HCT116 (cell line): ENCODE measurements around the gene FHOD1. TPM values are rescaled to one million over a fixed set of nuclear protein-coding genes. Genes with fewer than 3 reads are reported as not detected.

Experiments used
- ATAC-seq: fragments of 200-7000 bp; cut with Tn5 transposase; 2 replicates; pipeline ENCODE4 v1.9.1; 2020; ENCODE audit warnings: mild to moderate bottlenecking, moderate library complexity
- BruUV-seq: library from RNA; stranded (reverse); fragments of 400-500 nt; replicated peaks from 2 replicates; lab custom pipeline; 2021; lab: Mats Ljungman, UMichigan
- CTCF ChIA-PET: fragments of 300-600 bp; sonication (Branson Sonifier 250); formaldehyde crosslinking; loops from one replicate; lab custom pipeline; 2021; ENCODE audit warnings: antibody characterized with exemption; lab: Charles Lee
- POLR2A ChIA-PET: fragments of 300-600, 350-600 bp; sonication (Branson Sonifier 250); formaldehyde crosslinking; loops from one replicate; lab custom pipeline; 2021; ENCODE audit warnings: antibody characterized with exemption; lab: Charles Lee
- RAD21 ChIA-PET, 2 experiments: fragments of 300-600 bp; sonication (Branson Sonifier 250); formaldehyde crosslinking; loops; one replicate each; lab custom pipeline; 2023; ENCODE audit warnings: low total read pairs in 2 of 2; ENCODE audit not compliant: uncharacterized antibody in 2 of 2, unreplicated experiment in 2 of 2, low non-redundant PET in 1 of 2; lab: Charles Lee
- DNase-seq: peaks from one replicate; pipeline ENCODE4 v3.0.0-alpha.2; 2010; ENCODE audit warnings: low read depth, low spot score
- H2AFZ ChIP-seq: fragments of 200-600 bp; shearing (Covaris generic), sonication (generic); 2 replicates; pipeline ENCODE4 v1.6.1; 2017; ENCODE audit warnings: low read depth, mixed run types, mixed read lengths, antibody characterized with exemption, low read length; ENCODE audit not compliant: poor library complexity, severe bottlenecking
- H3K27ac ChIP-seq: 2 replicates; pipeline ENCODE4 v1.5.1; 2012; ENCODE audit warnings: low read depth, low read length
- H3K27me3 ChIP-seq: fragments of 200-600 bp; sonication (generic); 2 replicates; pipeline ENCODE4 v1.6.1; 2016; ENCODE audit warnings: mixed run types, low read length, mixed read lengths; ENCODE audit not compliant: insufficient read depth
- H3K36me3 ChIP-seq, 2 experiments: fragments of 200-500 bp in 1 of 2; fragments of 200-600 bp in 1 of 2; sonication (Bioruptor generic) in 1 of 2; sonication (generic) in 1 of 2; 2 replicates each; pipeline versions ENCODE4 v1.5.1 to v1.6.1; 2014 to 2016; ENCODE audit warnings: low read length in 2 of 2, inconsistent platforms in 1 of 2, mixed read lengths in 1 of 2, mixed run types in 1 of 2; ENCODE audit not compliant: insufficient read depth in 2 of 2, control insufficient read depth in 1 of 2
- H3K4me1 ChIP-seq, 2 experiments: fragments of 200-600 bp in 1 of 2; sonication (generic) in 1 of 2; 2 replicates each; pipeline versions ENCODE4 v1.5.1 to v1.6.1; 2012 to 2017; ENCODE audit warnings: low read length in 2 of 2, inconsistent platforms in 1 of 2, mild to moderate bottlenecking in 1 of 2, mixed read lengths in 1 of 2, mixed run types in 1 of 2, moderate library complexity in 1 of 2; ENCODE audit not compliant: insufficient read depth in 2 of 2, control insufficient read depth in 1 of 2
- H3K4me2 ChIP-seq: fragments of 200-600 bp; sonication (generic); 2 replicates; pipeline ENCODE4 v1.6.1; 2017; ENCODE audit warnings: mixed run types, low read length, mixed read lengths
- H3K4me3 ChIP-seq, 2 experiments: fragments of 200-600 bp in 1 of 2; sonication (generic) in 1 of 2; replicated peaks in 1 of 2; 2 replicates each; pipeline ENCODE4 v1.5.1; 2011 to 2016; ENCODE audit warnings: low read length in 2 of 2, control low read depth in 1 of 2, low read depth in 1 of 2, mild to moderate bottlenecking in 1 of 2, mixed read lengths in 1 of 2, mixed run types in 1 of 2
- H3K79me2 ChIP-seq: fragments of 200-600 bp; sonication (generic); 2 replicates; pipeline ENCODE4 v1.6.1; 2017; ENCODE audit warnings: mild to moderate bottlenecking, mixed run types, low read length, moderate library complexity, mixed read lengths; ENCODE audit not compliant: insufficient read depth
- H3K9ac ChIP-seq: fragments of 200-600 bp; sonication (generic); 2 replicates; pipeline ENCODE4 v1.6.1; 2016; ENCODE audit warnings: low read length, mixed read lengths
- H3K9me2 ChIP-seq: fragments of 200-600 bp; sonication (generic), shearing (Covaris generic); 2 replicates; pipeline ENCODE4 v1.6.1; 2017; ENCODE audit warnings: mixed run types, mild to moderate bottlenecking, moderate library complexity; ENCODE audit not compliant: insufficient read depth
- H3K9me3 ChIP-seq, 2 experiments: fragments of 200-500 bp in 1 of 2; fragments of 200-600 bp in 1 of 2; sonication (Bioruptor generic) in 1 of 2; sonication (generic) in 1 of 2; 2 replicates each; pipeline ENCODE4 v1.6.1; 2014 to 2017; ENCODE audit warnings: low read length in 2 of 2, mixed read lengths in 2 of 2, inconsistent platforms in 1 of 2, low read depth in 1 of 2, mild to moderate bottlenecking in 1 of 2, mixed run types in 1 of 2, moderate library complexity in 1 of 2; ENCODE audit not compliant: control insufficient read depth in 1 of 2, insufficient read depth in 1 of 2
- H4K20me1 ChIP-seq: fragments of 200-600 bp; sonication (generic), shearing (Covaris generic); 2 replicates; pipeline ENCODE4 v1.6.1; 2017; ENCODE audit warnings: mixed run types, mild to moderate bottlenecking, moderate library complexity; ENCODE audit not compliant: insufficient read depth
- ELF1 ChIP-seq: IDR thresholded peaks from 2 replicates; pipeline ENCODE4 v1.6.1; 2012; ENCODE audit warnings: low read depth, borderline replicate concordance
- EZH2 ChIP-seq: fragments of 200-600 bp; sonication (generic); IDR thresholded peaks from 2 replicates; pipeline ENCODE4 v1.6.1; 2017; ENCODE audit warnings: antibody characterized with exemption, mixed run types
- EZH2phosphoT487 ChIP-seq: fragments of 200-600 bp; IDR thresholded peaks from 2 replicates; pipeline ENCODE4 v1.6.1; 2018; ENCODE audit warnings: antibody characterized with exemption, borderline replicate concordance
- POLR2A ChIP-seq: IDR thresholded peaks from 2 replicates; pipeline ENCODE4 v1.7.0; 2011; ENCODE audit warnings: borderline replicate concordance; ENCODE audit not compliant: insufficient read depth, insufficient read length; ENCODE audit errors: extremely low read depth
- SP1 ChIP-seq: IDR thresholded peaks from 2 replicates; pipeline ENCODE4 v1.6.1; 2012; ENCODE audit warnings: low read depth
- intact Hi-C: fragments of 100-400 bp; cut with micrococcal nuclease; formaldehyde crosslinking; loops from 2 replicates; pipeline ENCODE4 v1.10.0; 2022
- total RNA-seq: library from RNA; stranded (reverse); gene quantifications from one replicate; pipeline ENCODE4 v1.2.1, GENCODE V29; 2021; ENCODE audit not compliant: unreplicated experiment
- TF ChIP-seq, protein P1 (sequence below), 3 experiments: fragments of 200-600 bp in 1 of 3; sonication (generic) in 1 of 3; IDR thresholded peaks in 2 of 3; conservative IDR thresholded peaks in 1 of 3; 2 replicates each; pipeline ENCODE4 v1.5.1; 2012 to 2017; ENCODE audit warnings: low read depth in 2 of 3, low read length in 2 of 3, antibody characterized with exemption in 1 of 3, borderline replicate concordance in 1 of 3, control low read depth in 1 of 3, mild to moderate bottlenecking in 1 of 3, mixed read lengths in 1 of 3, mixed run types in 1 of 3, moderate library complexity in 1 of 3; ENCODE audit not compliant: insufficient read depth in 1 of 3

Gene FHOD1
- total RNA-seq, 1 experiment from 2014 or later: 69.2 TPM

DNA sequence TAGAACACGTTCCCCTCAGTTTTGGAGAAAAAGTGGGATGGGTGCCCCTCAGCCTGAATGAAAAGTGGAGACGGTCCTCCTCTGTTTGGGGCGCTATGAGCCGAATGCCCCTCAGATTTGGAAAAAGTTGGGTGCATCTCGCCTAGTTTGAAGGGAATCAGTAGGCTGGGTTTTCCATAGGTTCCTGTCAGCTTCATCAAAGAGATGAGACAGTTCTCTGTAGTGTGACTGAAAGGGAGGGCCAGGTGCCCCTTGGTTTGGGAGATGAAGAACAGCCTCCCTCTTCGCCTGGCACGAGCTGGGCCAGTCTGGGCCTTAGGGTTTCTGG, 756 bp upstream of the FHOD1 start:
- no peak for ATAC-seq
- peak overlapping the region; percentile 92; the same call in 1 of the 2 replicates for H3K27ac ChIP-seq
- no peaks in the 10 kb centered on the region for H3K36me3 ChIP-seq
- peak overlapping the region; percentile 71 to 92 for H3K4me3 ChIP-seq
- no peaks in the 10 kb centered on the region for H3K9me3 ChIP-seq
- H2AFZ ChIP-seq: no peak overlapping the region
- ChIA-PET CTCF (interaction anchor here (1.0 to 4.4 kb wide), 3 partner anchors 12 to 180 kb away, joined by 3 to 17 read pairs (median 13); partner anchors contain the start of gene ELMO3), POLR2A (interaction anchor here (0.9 to 2.7 kb wide), 10 partner anchors 11 to 70 kb away, joined by 3 to 13 read pairs (median 4); partner anchors contain the start of gene TMEM208), RAD21 (interaction anchor here in 1 of 2 experiments (0.5 kb wide), 1 partner anchor 20 kb away, joined by 3 read pairs; no protein-coding TSS in a partner anchor)
- peaks cover 30% of the 10 kb centered on the region for H3K79me2 ChIP-seq
- DNase-seq: no peak
- no TSS peak for BruUV-seq
- peak overlapping the region; percentile 87 for H3K9ac ChIP-seq
- no peaks in the 10 kb centered on the region for H3K9me2 ChIP-seq
- TF ChIP-seq EZH2 (no peak), POLR2A (no peak), ELF1 (no peak), EZH2phosphoT487 (no peak), SP1 (no peak)
- TF ChIP-seq, protein P1, sequence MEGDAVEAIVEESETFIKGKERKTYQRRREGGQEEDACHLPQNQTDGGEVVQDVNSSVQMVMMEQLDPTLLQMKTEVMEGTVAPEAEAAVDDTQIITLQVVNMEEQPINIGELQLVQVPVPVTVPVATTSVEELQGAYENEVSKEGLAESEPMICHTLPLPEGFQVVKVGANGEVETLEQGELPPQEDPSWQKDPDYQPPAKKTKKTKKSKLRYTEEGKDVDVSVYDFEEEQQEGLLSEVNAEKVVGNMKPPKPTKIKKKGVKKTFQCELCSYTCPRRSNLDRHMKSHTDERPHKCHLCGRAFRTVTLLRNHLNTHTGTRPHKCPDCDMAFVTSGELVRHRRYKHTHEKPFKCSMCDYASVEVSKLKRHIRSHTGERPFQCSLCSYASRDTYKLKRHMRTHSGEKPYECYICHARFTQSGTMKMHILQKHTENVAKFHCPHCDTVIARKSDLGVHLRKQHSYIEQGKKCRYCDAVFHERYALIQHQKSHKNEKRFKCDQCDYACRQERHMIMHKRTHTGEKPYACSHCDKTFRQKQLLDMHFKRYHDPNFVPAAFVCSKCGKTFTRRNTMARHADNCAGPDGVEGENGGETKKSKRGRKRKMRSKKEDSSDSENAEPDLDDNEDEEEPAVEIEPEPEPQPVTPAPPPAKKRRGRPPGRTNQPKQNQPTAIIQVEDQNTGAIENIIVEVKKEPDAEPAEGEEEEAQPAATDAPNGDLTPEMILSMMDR (IDR thresholded peaks at IDR 0.05 in 2 of 3, conservative IDR thresholded peaks at IDR 0.05 in 1 of 3; ENCODE audit: borderline replicate concordance in 1 of 3, insufficient read depth in 1 of 3, low read depth in 2 of 3, low read length in 2 of 3): no peak
- peak overlapping the region; percentile 94 for H3K4me2 ChIP-seq
- peaks cover 33 to 59% of the 10 kb centered on the region in 2 experiments for H3K4me1 ChIP-seq
- intact Hi-C loops: loop anchor here (5.0 kb wide), 1 partner anchor 169 kb away; the partner anchor contains the start of gene ZDHHC1
- no peaks in the 10 kb centered on the region for H4K20me1 ChIP-seq
- no peaks in the 10 kb centered on the region for H3K27me3 ChIP-seq
